K562 (cell line): Measurements from ENCODE around the gene TMIGD1. TPM values are rescaled to one million over a fixed set of nuclear protein-coding genes. Genes with fewer than 3 reads are reported as not detected.

Source experiments
- CHD7 ChIP-seq: fragments of 200-600 bp; sonication (generic); IDR thresholded peaks from one replicate; pipeline ENCODE4 v1.6.1; 2012; ENCODE audit warnings: mild to moderate bottlenecking, low read depth, low read length, inconsistent platforms
- GABPA ChIP-seq: fragments of 200-800 bp; sonication (Bioruptor generic); conservative IDR thresholded peaks from 2 replicates; pipeline ENCODE4 v1.6.1; 2016; ENCODE audit warnings: low read depth, missing genetic modification characterization, missing compliant biosample characterization
- MBD2 ChIP-seq: sonication (generic); IDR thresholded peaks from 2 replicates; pipeline ENCODE4 v1.6.1; 2016; ENCODE audit warnings: low read depth, borderline replicate concordance
- NFRKB ChIP-seq: fragments of 450-650 bp; IDR thresholded peaks from 2 replicates; pipeline ENCODE4 v1.6.1; 2016; ENCODE audit warnings: low read depth
- RBM25 ChIP-seq: fragments of 200-400 bp; formaldehyde crosslinking; IDR thresholded peaks from 2 replicates; pipeline ENCODE4 v1.6.1; 2018; ENCODE audit warnings: low read length, low read depth, moderate library complexity; ENCODE audit not compliant: severe bottlenecking
- TBL1XR1 ChIP-seq, 2 experiments: IDR thresholded peaks; 2 replicates each; pipeline ENCODE4 v1.6.1; 2012; ENCODE audit warnings: improper control_type of control experiment in 2 of 2, low read length in 2 of 2, mild to moderate bottlenecking in 1 of 2
- TCF7L2 ChIP-seq: fragments of 150-350 bp; IDR thresholded peaks from 2 replicates; pipeline ENCODE4 v1.6.1; 2016; ENCODE audit warnings: low read depth, mild to moderate bottlenecking, low read length, moderate library complexity
- TOE1 ChIP-seq, 2 experiments: fragments of 450-650 bp in 1 of 2; sonication (generic) in 1 of 2; formaldehyde crosslinking in 1 of 2; IDR thresholded peaks; 2 replicates each; pipeline versions ENCODE4 v1.7.1 to v1.8.0; 2016 to 2022; ENCODE audit warnings: borderline replicate concordance in 2 of 2, mild to moderate bottlenecking in 2 of 2, antibody characterized with exemption in 1 of 2, inconsistent platforms in 1 of 2, low read depth in 1 of 2, missing genetic modification reagents in 1 of 2, moderate library complexity in 1 of 2
- UBTF ChIP-seq, 2 experiments: IDR thresholded peaks; 2 replicates each; pipeline ENCODE4 v1.6.1; 2012; ENCODE audit warnings: improper control_type of control experiment in 2 of 2, low read depth in 2 of 2, low read length in 2 of 2, borderline replicate concordance in 1 of 2
- ZNF395 ChIP-seq: fragments of 200-800 bp; sonication (Bioruptor generic); IDR thresholded peaks from 2 replicates; pipeline ENCODE4 v1.6.1; 2017; ENCODE audit warnings: missing genetic modification characterization, missing compliant biosample characterization
- polyA plus RNA-seq, 8 experiments: library from polyadenylated mRNA; depleted of rRNA in 4 of 8; stranded (reverse) in 5 of 8; unstranded in 3 of 8; fragments of >200 nt; fragmentation: Nextera tagmentation in 2 of 8; fragmentation: Illumina TruSeq in 1 of 8; extraction: Ambion mirVana in 2 of 8; extraction: Trizol in 1 of 8; gene quantifications; 2 replicates each; pipeline versions ENCODE4 v1.2.1 to v1.2.3, GENCODE V29; 2011 to 2014; ENCODE audit warnings: inconsistent platforms in 1 of 8, missing spikeins in 1 of 8
- total RNA-seq, 7 experiments: library from RNA; depleted of rRNA in 6 of 7; stranded (reverse); fragments of >200 nt in 6 of 7; fragmentation: Illumina TruSeq in 2 of 7; extraction: Trizol in 2 of 7; gene quantifications; 2 replicates each; pipeline versions ENCODE4 v1.2.1 to v1.2.3, GENCODE V29; 2011 to 2021; ENCODE audit warnings: low replicate concordance in 1 of 7

The TMIGD1 gene
- total and polyA plus RNA-seq, 9 of the 15 experiments (the other 6 are each of a cell fraction or from before 2014, with no cell fraction given), result not detected

- TF ChIP-seq CHD7 (no peak), RBM25 (peak; percentile 4), TOE1 (IDR thresholded peaks at IDR 0.05; ENCODE audit: borderline replicate concordance) (peak; percentile 71; the same call in 1 of the 2 replicates), TOE1 (CRISPR knock-in tag; IDR thresholded peaks at IDR 0.05; ENCODE audit: borderline replicate concordance, low read depth) (no peak), TBL1XR1 (IDR thresholded peaks at IDR 0.05; ENCODE audit: low read length in 2 of 2) (no peak), GABPA (0 out of 2 replicates have a peak, but pooled peaks have one; percentile 38), NFRKB (no peak), ZNF395 (CRISPR knock-in tag) (peak; percentile 56; the same call in 1 of the 2 replicates), TCF7L2 (no peak), MBD2 (peak; percentile 28; the same call in 1 of the 2 replicates), UBTF (IDR thresholded peaks at IDR 0.05; ENCODE audit: borderline replicate concordance in 1 of 2, low read depth in 2 of 2, low read length in 2 of 2) (peak in 1 of 2 experiments; percentile 79; a peak in 2 of 4 replicates)
These were observed 42.1 kb downstream of the TMIGD1 start, which contains the start of gene BLMH (continued) for GRCh38 chr17:30291543-30292285.
